GM21723 (cell line): ENCODE data around the gene MIPOL1.

ENCODE experiments used
- ATAC-seq: cut with Tn5 transposase; IDR thresholded peaks from one replicate; pipeline ENCODE4 v1.9.1; 2021; ENCODE audit warnings: mild to moderate bottlenecking, moderate library complexity; ENCODE audit not compliant: unreplicated experiment

MIPOL1 gene

DNA sequence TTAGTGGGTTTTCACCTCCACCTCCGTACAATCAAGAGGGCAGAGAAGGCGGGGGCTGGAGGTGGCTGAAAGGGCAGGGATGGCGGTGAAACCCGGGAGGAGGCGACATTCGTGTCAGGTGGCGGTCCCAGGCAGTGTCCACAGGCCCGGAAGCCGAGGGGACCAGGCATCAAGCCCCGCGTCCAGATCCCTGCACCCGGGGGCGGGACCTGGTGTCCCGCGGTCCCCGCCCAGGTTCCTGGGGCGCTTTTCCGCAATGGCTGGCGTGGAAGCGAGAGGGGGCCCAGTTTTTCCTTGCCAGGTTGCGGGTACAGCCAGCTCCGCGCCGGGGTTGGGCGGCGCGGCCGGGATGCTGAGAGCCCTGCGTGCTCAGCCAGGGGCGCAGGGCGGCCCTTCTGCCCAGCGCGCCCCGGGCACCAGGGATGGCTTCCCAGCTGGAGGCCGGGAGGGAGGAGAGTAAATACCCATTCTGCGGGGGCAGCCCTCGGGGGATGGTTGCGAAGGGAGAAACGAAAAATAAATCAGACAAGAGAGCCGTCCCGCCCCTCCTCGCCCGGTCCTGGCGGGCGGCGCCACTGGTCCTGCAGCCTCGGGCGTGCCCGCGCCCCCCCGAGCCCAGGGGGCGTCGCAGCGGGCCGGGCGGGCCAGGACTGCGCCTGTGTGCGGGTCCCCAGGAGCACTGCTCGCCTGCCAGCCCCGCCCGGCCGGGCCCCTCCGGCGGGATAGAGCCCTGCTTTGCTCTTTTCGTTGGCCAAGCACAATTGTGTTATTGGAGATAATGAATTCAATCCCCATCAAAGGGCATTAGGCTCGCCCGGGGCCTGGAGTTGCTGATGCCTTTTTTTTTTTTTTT is 385.8 kb downstream of the MIPOL1 start:
- ATAC-seq: no peak

DNA sequence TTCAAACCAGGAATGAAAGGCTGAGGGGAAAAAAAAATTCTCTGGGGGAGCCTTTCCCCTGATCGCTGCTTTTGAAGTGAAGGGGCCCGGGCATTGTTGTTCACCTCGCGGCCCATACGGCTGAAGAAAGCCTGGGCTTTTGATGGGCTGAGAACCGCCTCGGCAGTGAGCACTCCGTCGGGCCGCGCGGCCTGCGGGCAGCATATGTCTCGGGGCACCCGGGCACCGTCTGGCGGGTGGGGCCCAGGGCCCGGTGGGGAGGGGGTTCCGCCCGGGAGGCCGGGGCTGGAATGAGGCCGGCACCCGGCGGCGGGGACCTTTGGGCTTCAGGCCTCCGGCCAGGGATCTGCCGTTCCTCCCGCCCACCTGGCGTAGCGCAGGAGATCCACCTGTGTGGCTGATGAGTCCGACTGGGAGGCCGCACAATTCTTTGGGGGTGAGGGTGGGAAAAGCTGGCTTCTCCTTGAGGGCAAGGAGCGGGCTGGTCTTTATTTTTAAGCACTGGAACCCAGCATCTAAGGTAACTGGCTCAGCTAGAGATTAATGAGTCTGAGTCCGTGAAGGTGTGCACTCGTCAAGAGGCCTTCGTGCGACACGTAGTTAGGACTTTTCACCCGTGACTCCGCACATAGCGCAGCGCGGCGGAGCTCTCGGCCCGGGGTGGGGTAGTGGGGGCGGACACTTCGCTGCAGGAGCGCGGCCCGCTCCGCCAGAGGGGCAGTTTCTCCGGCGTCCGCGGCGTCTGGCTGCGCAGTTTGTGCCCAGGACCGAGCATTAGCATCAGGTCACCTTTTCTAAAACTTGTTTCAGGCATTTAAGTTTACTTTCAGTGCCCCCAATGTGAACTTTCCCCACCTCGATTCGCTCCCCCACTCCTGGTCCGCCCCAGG is 386.7 kb downstream of the MIPOL1 start:
- ATAC-seq: no peak

DNA sequence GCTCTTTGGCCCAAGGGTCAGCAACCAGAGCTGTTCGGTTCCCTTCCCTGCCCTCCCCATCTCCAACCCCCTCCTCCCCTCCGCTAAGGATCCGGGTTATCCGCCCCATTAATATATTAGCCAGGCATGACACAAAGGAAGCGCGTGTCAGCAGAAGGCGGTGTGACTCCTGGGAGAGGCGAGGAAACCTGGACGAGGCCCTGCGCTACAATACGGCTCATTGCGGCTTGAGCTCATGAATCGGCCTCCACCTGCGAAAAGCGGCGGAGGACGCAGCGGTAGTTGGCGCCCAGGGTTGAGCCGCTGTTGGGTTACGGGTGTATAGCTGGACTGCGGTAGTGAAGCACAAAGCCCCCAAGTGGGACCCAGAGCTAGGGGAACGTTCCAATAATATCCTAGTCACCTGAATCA is 387.4 kb downstream of the MIPOL1 start:
- ATAC-seq: no peak

DNA sequence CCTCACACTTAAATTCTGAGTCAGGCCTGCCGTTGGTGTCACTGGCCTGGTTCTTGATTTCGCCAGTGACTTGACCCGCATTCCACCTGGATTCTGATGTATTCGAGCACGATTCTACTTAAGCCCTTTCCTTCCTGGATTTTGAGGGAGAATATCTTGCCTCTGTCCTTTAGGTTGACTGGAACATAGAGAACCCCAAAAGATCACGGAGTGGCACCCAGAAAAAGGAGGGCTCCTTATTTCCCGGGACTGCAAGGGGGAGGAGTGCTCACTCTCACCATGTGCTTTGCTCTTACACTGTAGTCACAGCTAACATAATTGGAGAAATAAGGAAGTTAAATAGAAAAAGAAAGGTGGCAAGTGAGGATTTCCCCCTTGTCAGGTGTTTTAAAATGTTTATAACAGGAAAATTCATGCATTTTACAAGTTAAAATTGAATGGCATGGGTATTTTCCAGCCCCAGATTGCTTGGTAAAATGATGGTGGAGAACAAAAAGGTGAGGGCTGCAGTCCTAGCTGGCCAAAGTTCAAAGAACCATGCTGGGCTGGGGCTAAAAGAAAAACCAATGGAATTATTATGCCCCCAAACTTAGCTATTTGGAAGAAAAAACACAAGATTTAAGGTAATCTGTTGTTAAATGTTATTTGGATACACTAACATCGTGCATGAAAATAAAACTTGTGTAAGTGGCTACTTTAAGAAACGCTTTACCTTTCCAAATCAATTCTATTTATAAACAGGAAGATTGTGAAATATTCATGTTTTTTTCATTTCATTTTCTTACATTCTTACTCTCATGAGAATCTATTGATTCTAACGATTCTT is 388.4 kb downstream of the MIPOL1 start:
- no peak for ATAC-seq

DNA sequence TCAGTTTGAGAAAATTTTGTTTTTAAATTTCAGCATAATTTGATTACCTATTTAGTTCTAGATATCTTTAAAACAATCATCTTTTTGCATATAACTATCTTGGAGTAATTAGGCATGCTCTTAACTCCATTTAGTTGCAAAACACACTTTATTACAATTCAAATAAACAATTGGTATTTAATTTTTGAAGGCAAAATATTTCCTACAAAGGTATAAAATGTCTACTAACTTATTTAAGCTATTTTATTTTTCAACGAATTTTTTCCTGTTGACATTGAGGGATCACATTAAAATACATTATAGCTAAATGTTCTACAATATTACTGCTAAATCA is 389.0 kb downstream of the MIPOL1 start:
- no peak for ATAC-seq

DNA sequence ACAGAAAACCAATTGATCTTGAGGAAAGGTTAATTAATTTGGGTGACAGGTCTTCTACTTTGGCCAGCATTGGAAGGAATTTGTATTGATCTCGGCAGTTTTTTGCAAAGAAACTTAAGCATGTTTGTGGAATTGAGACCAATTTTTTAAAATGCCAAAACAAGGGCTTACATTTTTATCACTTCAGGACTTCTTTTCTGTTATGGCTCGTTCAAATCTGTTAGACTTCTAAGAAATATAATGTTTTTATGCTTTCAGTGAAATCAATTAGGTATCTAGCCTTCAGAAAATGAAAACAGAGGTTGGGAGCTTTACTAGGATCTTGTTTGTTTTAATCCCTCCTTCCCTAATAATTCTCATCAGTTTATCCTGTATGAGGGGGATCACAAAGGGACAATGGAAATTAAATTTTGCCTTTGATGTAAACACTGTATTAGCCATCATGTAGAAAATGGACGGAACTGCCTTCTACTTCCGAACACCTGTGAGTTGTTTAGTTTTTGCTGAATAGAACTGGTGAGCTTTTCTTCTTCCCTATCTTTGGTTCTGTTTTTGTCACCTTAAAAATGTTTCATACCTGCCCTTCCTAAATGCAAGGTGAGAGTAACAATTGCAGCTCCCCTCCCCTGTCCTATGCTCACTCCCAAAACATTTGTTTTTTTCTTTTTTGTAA is 389.5 kb downstream of the MIPOL1 start:
- no peak for ATAC-seq

DNA sequence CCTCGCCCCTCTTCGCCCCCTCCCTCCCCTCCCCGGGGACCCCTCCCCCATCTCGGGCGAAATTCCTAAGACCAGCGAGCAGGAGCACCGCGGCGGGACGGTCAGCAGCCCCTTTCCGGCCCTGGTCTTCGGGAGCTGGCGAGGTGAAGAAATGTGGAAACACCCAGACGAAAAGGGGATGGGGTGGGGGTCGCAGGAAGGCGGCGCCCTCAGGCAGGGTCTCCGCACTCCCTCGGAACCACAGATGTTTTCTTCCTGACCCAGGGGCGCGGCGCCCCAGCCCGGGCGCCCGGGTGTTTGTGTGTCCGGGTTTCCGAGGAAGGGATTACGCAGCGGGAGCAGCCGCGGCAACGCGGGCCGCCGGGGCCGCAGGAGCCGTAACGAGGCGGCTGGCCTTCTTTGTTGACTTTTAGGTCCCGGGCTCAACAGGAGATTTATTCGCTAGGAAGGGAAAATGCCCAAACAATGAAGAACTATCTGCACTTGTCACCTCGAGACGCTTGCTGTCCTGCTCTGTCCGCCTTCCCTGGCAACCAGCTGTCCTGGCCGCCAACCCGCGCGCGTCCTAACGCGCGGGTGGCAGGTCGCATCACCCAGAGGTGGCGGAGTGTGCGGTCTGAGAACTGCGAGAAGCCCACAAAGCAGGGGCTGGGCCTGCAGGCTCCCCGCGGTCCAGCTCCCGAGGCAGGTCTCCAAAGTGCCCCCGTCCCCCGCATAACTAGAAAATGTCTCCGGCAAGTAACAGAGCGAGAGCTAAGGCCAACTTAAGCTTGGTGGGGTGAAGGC is 390.3 kb downstream of the MIPOL1 start:
- ATAC-seq: no peak

DNA sequence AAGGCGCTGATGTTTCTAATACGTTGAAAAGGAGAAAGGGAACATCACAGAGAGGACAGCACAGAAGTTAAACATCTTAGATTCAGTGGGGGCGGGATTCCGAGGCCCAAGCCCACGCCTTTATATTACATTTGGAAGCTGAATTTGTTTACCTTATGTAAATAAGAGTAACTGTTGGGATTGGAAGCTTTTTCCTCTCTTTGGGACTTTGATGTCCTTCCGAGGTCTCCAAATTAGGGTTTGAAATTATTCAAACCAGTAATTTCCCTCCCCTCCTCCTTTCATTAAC is 390.9 kb downstream of the MIPOL1 start:
- no peak for ATAC-seq

DNA sequence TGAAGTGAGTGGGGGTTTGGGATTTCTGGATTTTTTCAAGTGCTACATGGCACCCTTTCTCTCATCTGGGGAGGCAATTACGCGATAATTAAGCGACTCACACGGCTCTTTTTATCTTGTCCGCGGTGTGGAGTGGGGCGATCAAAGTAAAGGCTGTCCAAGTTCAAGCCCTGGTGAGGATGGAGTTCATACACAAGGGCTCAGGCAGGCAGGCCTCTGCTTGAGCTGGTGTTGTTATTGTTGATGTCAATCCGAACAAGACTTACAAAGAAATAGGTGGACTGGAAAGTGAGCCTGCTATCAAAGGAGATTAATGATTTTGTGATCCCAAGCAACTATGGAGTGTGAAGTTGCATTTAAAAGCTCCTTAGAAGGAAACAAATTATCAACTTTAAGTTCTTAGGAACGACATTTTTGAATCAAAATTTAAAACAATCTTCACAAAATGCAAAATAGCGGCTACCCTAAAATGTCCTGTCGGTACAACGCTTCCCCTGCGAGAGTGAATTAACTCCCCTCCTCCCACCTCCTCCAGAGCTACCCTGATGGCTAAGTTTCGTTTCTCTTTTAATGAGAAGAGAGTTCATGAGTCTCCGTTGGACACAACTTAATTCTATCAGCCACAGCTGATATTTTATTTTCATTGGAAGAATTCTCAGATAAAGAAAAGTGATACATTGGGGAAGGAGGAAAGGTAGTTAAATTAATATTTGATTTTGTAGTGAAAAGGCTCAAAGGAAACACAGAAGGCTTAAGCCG is 391.4 kb downstream of the MIPOL1 start:
- ATAC-seq: no peak

DNA sequence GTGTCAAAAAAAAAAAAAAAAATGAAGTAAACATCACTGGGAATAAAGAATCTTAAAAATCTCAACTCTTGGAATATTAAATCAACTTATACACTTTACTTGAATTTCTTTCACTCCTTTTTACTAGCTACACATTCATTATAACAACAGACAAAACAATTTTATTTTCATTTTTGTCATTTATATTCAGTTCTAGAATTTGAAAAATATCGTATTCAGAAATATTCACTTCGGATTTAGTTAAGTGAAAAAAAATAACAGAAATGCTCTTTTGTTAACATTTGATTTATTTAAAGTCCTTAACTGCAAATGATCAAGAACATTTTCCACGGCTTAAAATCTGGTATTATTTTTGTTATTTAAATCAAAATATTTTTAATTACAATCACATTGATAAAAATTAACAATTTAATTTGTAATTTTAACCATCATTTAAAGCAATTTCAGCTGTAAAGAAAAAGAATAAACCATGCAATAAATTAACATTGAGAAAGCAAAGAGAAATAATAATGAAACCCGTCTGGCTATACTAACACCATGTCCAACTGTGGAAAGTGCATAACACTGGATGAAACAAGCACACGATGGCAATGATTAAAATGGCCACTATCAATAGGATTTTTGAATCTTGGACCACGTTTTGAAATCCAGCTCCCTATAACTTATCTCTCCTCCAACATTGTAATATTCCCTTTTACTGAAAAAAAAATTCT is 392.1 kb downstream of the MIPOL1 start:
- ATAC-seq: no peak

DNA sequence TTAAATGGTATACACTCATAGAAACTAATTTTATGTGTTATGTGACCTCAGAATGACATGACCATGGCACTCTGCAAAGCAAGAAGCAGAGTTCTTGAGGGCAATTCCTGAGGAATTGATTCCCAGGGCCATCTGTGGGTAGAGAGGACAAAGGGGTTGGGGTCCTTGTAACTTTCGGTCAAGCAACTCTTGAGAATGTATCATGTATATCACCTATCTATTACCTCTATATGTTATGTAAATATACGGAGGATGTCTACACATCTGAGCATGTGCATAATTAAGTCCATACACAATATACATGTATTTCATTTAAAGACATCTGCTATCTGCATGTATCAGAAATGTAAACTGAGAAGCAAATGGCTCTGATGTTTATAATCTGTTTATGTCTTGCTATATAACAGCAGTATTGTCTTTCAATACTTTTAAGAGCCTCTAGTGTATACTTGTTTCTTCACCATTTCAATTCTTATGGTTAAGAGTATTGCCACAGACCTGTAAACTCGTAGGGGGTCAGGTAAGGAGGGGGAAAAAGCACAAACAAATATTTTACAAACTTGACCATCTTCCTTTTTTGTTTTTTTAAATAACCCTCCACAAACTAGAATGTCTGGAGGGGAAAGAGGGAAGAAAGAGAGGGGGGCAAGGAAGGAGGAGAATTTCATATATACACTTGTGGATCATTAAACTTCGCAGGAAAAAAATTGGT is 392.8 kb downstream of the MIPOL1 start:
- no peak for ATAC-seq

DNA sequence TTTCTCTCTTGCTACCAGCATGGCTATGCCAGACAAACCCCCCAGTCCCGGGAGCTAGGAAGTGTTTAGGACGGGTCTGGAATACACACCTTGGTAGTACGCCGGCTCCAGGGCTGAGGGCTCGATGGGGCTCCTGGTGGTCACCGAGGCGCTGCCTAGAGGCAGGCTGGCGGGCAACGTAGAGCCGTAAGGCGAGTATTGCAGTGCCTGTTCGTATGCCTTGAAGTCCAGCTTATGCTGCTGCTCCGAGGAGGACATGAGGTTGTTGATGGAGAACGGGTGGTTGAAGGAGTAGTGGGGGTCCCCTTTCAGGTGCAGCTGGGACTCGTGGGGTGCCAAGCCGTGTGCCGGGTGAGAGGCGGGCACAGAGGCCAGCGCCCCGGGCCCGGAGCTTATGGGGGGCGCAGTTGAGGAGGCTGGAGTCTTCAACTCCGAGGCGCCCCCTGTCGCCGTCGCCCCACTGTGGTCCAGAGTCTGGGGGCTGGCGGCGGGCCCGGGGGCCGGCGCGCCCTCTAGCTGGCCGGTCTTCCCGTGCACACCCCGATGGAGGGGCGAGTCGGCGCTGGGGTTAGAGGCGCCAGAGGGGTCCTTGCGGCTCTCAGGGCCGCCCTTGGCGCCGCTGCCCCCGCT is 393.7 kb downstream of the MIPOL1 start:
- ATAC-seq: no peak

DNA sequence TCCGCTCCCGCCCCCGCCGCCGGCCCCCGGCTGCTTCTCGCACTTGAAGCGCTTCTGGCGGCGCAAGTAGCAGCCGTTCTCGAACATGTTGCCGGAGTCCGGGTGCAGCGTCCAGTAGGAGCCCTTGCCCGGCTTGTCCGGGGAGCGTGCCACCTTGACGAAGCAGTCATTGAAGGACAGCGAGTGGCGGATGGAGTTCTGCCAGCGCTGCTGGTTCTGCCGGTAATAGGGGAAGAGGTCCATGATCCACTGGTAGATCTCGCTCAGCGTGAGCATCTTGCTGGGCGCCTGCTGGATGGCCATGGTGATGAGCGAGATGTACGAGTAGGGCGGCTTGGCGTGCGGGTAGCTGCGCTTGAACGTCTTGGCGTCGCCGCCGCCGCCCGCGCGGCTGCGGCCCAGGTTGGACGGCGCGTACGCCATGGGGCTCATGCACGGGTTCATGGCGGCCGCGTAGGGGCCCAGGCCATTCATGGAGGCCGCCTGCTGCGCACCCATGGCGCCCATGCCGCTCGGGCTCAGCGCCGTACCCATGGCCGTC is 394.3 kb downstream of the MIPOL1 start:
- no peak for ATAC-seq

DNA sequence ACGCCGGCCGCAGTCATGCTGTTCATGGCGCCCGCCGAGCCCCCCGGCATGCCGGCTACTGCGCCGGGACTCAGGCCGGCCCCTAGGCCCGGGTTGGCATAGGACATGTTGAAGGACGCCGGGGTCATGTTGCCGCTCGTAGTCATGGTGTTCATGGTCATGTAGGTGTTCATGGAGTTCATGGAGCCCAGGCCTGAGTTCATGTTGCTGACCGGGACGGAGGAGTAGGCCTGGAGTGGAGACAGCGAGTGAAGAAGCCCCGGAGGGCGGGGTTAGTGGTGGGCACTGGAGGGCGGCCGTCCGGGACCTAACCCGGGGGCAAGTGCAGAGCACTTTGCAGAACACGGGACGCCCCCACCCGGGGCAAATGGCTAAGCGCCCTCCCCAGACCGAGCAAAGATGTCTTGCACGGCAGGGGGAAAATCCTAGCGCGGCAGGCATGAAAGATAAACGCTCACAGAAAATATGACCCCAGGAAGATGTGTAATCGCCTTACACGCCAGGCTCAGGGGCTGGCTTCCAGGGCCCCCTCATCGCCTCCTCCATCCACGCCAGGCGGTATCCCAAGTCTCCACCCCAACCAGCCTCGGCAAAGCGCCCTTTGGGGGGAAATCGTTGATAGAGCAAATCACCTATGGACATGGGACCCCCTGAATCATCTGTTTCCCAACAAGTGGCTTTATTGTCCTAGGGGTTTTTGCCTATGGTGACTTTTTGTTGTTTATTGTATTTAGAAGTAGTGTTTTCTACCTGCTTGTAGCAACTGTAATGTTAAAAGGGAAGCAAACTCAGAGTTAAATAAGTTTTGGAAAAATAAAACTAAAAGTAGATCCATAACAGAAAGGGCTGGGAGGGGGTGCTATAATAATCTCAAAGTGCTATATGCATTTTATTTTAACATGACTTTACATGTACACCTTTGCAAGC is 395.0 kb downstream of the MIPOL1 start:
- no peak for ATAC-seq

DNA sequence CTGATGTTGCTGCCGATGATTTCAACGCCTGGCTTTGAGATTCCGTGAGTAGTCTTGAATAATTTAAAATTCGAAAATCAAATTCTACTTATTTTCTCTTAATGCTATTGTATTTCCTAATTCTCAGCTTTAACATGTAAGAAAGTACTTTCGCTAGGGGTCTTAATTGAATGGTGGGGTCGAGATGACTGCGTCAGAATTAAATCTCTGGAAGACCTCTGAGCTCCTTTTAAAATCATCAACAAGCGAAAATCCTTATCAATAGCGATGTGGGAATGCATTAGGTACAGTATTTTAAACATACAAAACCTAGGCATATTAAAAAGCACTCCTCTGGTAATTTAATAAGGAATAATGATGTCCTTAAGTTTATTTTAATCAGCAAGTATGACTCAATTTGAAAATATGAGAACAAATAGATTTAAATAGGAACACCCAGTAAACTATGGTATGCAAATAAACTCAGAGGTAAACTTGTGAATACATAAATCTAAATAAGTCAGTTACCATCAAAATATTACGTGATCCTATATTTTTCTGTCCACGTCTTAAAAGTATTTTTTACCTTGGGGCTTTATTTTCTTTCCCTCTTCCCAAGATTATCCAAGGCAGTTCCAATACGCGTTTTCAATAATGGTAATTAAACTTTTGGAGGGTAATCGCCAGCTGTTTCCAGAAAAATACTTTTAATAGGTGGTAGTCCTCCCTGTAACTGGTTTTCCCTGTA is 395.9 kb downstream of the MIPOL1 start:
- ATAC-seq: no peak
